Activated T-helper 17 cell treated with anti-CD3 and anti-CD28 coated beads, Interleukin-2, amount 50 U/mL, for 72 hours (primary cell): ENCODE results near the gene KLHL8. TPM values are rescaled to one million over a fixed set of nuclear protein-coding genes. Genes with fewer than 3 reads are reported as not detected.
A peak's percentile ranks its signal among the peaks of the same experiment; 100 is the strongest.

Source experiments
- ATAC-seq: fragments of 150-1000 bp; cut with Tn5 transposase; replicated peaks from 2 replicates; pipeline ENCODE4 v1.10.0; 2021; ENCODE audit warnings: mild to moderate bottlenecking, moderate library complexity
- H3K27ac Mint-ChIP-seq: one replicate; pipeline ENCODE4 v1.8.0; 2022; ENCODE audit warnings: mixed read lengths
- H3K27me3 Mint-ChIP-seq: one replicate; pipeline ENCODE4 v1.8.0; 2022; ENCODE audit warnings: mixed read lengths
- H3K36me3 Mint-ChIP-seq: one replicate; pipeline ENCODE4 v1.8.0; 2022; ENCODE audit warnings: low read depth, mild to moderate bottlenecking, mixed read lengths
- H3K4me1 Mint-ChIP-seq: one replicate; pipeline ENCODE4 v1.8.0; 2022; ENCODE audit warnings: mixed read lengths
- H3K4me3 Mint-ChIP-seq: one replicate; pipeline ENCODE4 v1.8.0; 2022; ENCODE audit warnings: mild to moderate bottlenecking, mixed read lengths
- H3K9me3 Mint-ChIP-seq: one replicate; pipeline ENCODE4 v1.8.0; 2022; ENCODE audit warnings: mixed read lengths
- total RNA-seq, 2 donors: library from RNA; stranded (reverse); gene quantifications; one replicate each; pipeline ENCODE4 v1.2.3, GENCODE V29; 2022

KLHL8 gene
- 10 to 100 TPM in 1 of 2 donors, 1 to 10 TPM in 1; 5.6 to 12.0 TPM for total RNA-seq

GRCh38 chr4:87220094-87220822 is at the start of gene KLHL8:
Gene KLHL8, minus strand, starts transcription at chr4:87220618. Its CDS starts 25,079 bp downstream, at chr4:87195539.
- ATAC-seq, result peak; percentile 91
- H3K36me3 Mint-ChIP-seq, result no peaks in the 10 kb centered on the region
- no peaks in the 10 kb centered on the region for H3K9me3 Mint-ChIP-seq
- peak within 1 kb of the TSS; percentile 74 for H3K27ac Mint-ChIP-seq
- H3K27me3 Mint-ChIP-seq, result no peaks in the 10 kb centered on the region
- H3K4me1 Mint-ChIP-seq, result no peaks in the 10 kb centered on the region
- peak within 1 kb of the TSS; percentile 88 for H3K4me3 Mint-ChIP-seq

GRCh38 chr4:87270144-87270543 is 49.7 kb upstream of the KLHL8 start:
- Mint-ChIP-seq H3K9me3 (no peaks in the 10 kb centered on the region), H3K27me3 (peaks cover 23% of the 10 kb centered on the region), H3K27ac (no peak overlapping the region), H3K4me3 (no peak overlapping the region), H3K36me3 (no peaks in the 10 kb centered on the region), H3K4me1 (no peaks in the 10 kb centered on the region)
- no peak for ATAC-seq

GRCh38 chr4:87268411-87268810 is 48.0 kb upstream of the KLHL8 start:
- H3K9me3 Mint-ChIP-seq, result no peaks in the 10 kb centered on the region
- H3K4me3 Mint-ChIP-seq, result no peak overlapping the region
- ATAC-seq, result no peak
- H3K36me3 Mint-ChIP-seq, result no peaks in the 10 kb centered on the region
- no peaks in the 10 kb centered on the region for H3K4me1 Mint-ChIP-seq
- H3K27me3 Mint-ChIP-seq, result peaks cover 19% of the 10 kb centered on the region
- H3K27ac Mint-ChIP-seq, result no peak overlapping the region

DNA sequence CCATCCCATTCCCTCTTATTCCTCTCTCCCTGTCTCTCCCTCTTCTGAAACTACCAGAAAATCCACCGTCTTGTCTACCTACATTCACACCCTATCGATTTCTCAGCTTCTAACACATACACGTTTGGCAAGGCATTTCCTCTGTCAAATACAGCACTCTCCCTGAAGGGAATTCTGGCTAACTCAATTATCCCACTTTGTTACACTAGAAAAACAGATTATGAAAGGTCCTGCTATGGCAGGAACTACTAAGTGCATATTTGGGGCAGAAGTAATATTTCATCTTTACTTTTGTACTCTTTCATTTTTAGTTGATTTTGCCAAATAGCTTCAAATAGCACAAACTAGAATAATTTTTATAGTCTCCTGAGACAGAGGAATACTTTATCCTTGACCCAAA is 46.6 kb upstream of the KLHL8 start:
- Mint-ChIP-seq H3K27me3 (peaks cover 16% of the 10 kb centered on the region), H3K36me3 (no peaks in the 10 kb centered on the region), H3K4me3 (no peak overlapping the region), H3K4me1 (no peaks in the 10 kb centered on the region), H3K9me3 (peaks cover 4% of the 10 kb centered on the region), H3K27ac (no peak overlapping the region)
- no peak for ATAC-seq

GRCh38 chr4:87262886-87263285 is 42.5 kb upstream of the KLHL8 start:
- Mint-ChIP-seq H3K9me3 (peaks cover 4% of the 10 kb centered on the region), H3K4me3 (no peak overlapping the region), H3K36me3 (no peaks in the 10 kb centered on the region), H3K27ac (no peak overlapping the region), H3K4me1 (no peaks in the 10 kb centered on the region), H3K27me3 (peaks cover 8% of the 10 kb centered on the region)
- no peak for ATAC-seq

GRCh38 chr4:87260477-87260876 is 40.1 kb upstream of the KLHL8 start:
- Mint-ChIP-seq H3K9me3 (peaks cover 9% of the 10 kb centered on the region), H3K27me3 (peaks cover 8% of the 10 kb centered on the region), H3K4me1 (no peaks in the 10 kb centered on the region), H3K27ac (no peak overlapping the region), H3K36me3 (no peaks in the 10 kb centered on the region), H3K4me3 (no peak overlapping the region)
- no peak for ATAC-seq

- H3K27me3 Mint-ChIP-seq, result peaks cover 5% of the 10 kb centered on the region
- no peaks in the 10 kb centered on the region for H3K4me1 Mint-ChIP-seq
- H3K27ac Mint-ChIP-seq, result no peak overlapping the region
- H3K4me3 Mint-ChIP-seq, result no peak overlapping the region
- no peak for ATAC-seq
- no peaks in the 10 kb centered on the region for H3K36me3 Mint-ChIP-seq
- peaks cover 9% of the 10 kb centered on the region for H3K9me3 Mint-ChIP-seq
Observed at GRCh38 chr4:87258677-87259076, 38.3 kb upstream of the KLHL8 start.

DNA sequence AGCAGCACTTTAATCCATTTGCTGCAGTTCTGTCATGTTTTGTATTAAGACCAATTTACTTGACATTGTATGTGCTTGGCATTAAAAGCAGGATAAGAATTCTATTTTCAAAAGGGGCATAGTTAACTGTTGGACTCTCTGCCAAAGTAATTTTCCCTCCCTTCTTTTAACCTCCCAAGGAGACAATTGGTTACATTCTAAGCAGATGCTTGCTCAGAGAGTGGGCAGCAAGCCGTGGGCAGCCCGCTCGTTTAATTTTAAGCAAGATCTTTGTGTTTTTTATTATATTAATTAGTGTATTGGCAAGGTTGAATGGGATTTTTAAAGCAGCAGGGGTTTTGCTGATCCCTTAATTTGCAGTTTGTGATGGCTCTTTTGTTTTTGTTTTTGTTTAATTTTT is 37.1 kb upstream of the KLHL8 start:
- ATAC-seq, result no peak
- no peaks in the 10 kb centered on the region for H3K27me3 Mint-ChIP-seq

GRCh38 chr4:87255755-87256154 is 35.3 kb upstream of the KLHL8 start:
- H3K27me3 Mint-ChIP-seq, result no peaks in the 10 kb centered on the region

More for the DNA sequence above, 37.1 kb upstream of the KLHL8 start:
- Mint-ChIP-seq H3K27ac (no peak overlapping the region), H3K4me3 (no peak overlapping the region), H3K36me3 (no peaks in the 10 kb centered on the region), H3K9me3 (peaks cover 5% of the 10 kb centered on the region), H3K4me1 (no peaks in the 10 kb centered on the region)

GRCh38 chr4:87251106-87251505 is 30.7 kb upstream of the KLHL8 start:
- no peaks in the 10 kb centered on the region for H3K36me3 Mint-ChIP-seq
- H3K4me3 Mint-ChIP-seq, result no peak overlapping the region
- H3K4me1 Mint-ChIP-seq, result no peaks in the 10 kb centered on the region
- peaks cover 10% of the 10 kb centered on the region for H3K9me3 Mint-ChIP-seq
- H3K27me3 Mint-ChIP-seq, result no peaks in the 10 kb centered on the region
- H3K27ac Mint-ChIP-seq, result no peak overlapping the region
- no peak for ATAC-seq

More at GRCh38 chr4:87255755-87256154, 35.3 kb upstream of the KLHL8 start:
- Mint-ChIP-seq H3K4me1 (no peaks in the 10 kb centered on the region), H3K36me3 (no peaks in the 10 kb centered on the region), H3K9me3 (peaks cover 5% of the 10 kb centered on the region), H3K27ac (no peak overlapping the region), H3K4me3 (no peak overlapping the region)
- ATAC-seq, result no peak

DNA sequence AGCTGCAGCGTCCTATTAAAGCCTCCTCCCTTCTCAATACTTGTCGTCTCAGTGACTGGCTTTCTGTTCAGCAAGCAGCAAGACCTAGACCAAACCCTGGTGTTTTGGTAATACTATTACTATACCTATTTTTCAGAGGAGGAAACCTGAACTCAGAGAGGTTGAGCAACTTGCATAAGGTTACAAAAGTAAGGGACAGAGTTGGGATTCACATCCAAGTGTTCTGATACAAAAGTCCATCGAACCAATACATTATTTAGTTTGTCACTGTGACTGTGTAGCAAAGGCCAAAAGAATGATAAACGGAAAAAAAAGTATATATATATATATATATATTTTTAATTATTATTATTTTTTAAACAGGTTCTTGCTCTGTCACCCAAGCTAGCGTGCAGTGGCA is 29.9 kb upstream of the KLHL8 start:
- Mint-ChIP-seq H3K4me3 (no peak overlapping the region), H3K9me3 (peaks cover 5% of the 10 kb centered on the region), H3K27me3 (no peaks in the 10 kb centered on the region), H3K4me1 (no peaks in the 10 kb centered on the region), H3K36me3 (no peaks in the 10 kb centered on the region), H3K27ac (no peak overlapping the region)
- no peak for ATAC-seq

DNA sequence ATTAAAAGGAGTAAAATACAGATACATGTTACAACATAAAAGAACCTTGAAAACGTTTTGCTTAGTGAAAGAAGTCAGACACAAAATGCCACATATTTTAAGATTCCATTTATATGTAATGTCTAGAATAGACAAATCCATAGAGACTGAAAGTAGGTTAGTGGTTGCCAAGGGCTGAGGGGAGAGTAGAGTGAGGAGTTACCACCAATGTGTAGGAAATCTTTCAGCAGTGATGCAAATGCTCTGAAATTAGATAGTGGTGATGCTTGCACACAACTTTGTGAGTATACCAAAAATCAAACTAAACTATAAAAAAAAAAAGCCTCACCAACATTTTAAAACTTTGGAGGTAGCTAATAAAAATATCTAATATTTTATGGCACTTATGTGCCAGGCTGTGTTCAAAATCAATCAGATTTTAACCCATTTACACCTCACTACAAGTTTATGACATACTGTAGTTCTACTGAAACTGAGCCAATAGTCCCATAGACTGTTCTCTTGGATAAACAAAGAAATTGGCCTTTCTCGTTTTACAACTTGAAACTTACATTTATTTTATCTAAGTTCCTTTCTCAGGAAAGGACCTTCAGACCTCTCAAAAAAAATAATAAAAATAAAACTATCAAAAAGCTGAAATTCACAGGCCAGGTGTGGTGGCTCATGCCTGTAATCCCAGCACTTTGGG is 29.1 kb upstream of the KLHL8 start:
- no peak overlapping the region for H3K4me3 Mint-ChIP-seq
- H3K4me1 Mint-ChIP-seq, result no peaks in the 10 kb centered on the region
- H3K36me3 Mint-ChIP-seq, result no peaks in the 10 kb centered on the region
- no peak overlapping the region for H3K27ac Mint-ChIP-seq
- H3K9me3 Mint-ChIP-seq, result peaks cover 5% of the 10 kb centered on the region
- no peak for ATAC-seq
- H3K27me3 Mint-ChIP-seq, result no peaks in the 10 kb centered on the region

DNA sequence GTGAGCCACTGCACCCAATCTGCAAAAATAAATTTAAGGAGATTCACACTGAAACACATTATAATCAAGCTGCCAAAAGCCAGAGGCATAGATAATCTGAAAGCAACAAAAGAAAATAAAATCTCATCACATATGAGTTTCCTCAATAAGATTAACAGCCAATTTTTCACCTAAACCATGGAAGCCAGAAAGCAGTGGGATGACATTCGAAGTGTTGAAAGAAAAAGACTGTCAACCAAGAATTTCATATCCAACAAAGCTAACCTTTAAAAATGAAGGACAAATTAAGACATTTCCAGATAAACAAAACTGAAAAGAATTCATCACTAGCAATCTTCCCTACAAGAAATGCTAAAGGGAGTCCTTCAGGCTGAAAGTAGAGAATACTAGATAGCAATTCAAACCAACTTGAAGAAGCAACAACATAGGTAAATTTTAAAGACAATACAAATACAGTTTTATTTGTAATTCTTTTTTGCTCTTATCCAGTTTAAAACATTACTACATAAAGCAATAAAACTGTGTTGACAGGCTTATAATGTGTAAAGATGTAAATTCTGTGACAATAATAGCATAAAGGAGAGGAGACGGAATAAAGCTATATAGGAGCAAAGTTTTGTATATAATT is 23.1 kb upstream of the KLHL8 start:
- Mint-ChIP-seq H3K27me3 (peaks cover 3% of the 10 kb centered on the region), H3K27ac (no peak overlapping the region), H3K9me3 (peaks cover 17% of the 10 kb centered on the region), H3K36me3 (no peaks in the 10 kb centered on the region), H3K4me3 (no peak overlapping the region), H3K4me1 (no peaks in the 10 kb centered on the region)
- ATAC-seq, result no peak

GRCh38 chr4:87241336-87241735 is 20.9 kb upstream of the KLHL8 start:
- Mint-ChIP-seq H3K9me3 (peaks cover 12% of the 10 kb centered on the region), H3K27me3 (peaks cover 3% of the 10 kb centered on the region), H3K4me1 (no peaks in the 10 kb centered on the region), H3K4me3 (no peak overlapping the region), H3K36me3 (no peaks in the 10 kb centered on the region), H3K27ac (no peak overlapping the region)
- ATAC-seq, result no peak

DNA sequence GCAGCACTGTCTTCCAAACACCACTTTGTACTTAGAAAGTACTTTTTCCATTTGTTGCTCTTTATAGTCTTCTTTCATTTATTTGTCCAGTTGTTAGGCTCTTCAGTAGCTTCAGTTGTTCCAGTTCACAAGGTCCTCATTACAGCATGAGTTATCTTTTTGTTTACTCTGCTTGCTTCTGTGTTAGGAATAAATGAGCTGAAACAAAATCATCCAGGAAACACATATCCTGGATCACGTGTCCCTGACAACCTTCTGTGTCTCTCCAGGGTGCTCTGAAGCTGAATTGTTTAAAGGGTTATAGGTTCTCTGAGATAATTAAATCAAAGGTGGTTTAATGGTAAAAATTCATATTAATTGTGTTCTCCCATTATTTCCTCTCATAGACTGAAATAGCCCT is 19.9 kb upstream of the KLHL8 start:
- peaks cover 3% of the 10 kb centered on the region for H3K27me3 Mint-ChIP-seq
- H3K36me3 Mint-ChIP-seq, result no peaks in the 10 kb centered on the region
- no peak overlapping the region for H3K27ac Mint-ChIP-seq
- H3K4me1 Mint-ChIP-seq, result no peaks in the 10 kb centered on the region
- peaks cover 12% of the 10 kb centered on the region for H3K9me3 Mint-ChIP-seq
- ATAC-seq, result no peak
- H3K4me3 Mint-ChIP-seq, result no peak overlapping the region
